ENCODE measurements around the gene CDKN1C. TPM values are rescaled to one million over a fixed set of nuclear protein-coding genes. Genes with fewer than 3 reads are reported as not detected.

CDKN1C gene
- total RNA-seq (198 TPM), polyA plus RNA-seq (ENCODE audit: insufficient read depth in 1 of 8, insufficient read length in 8 of 8, low replicate concordance in 1 of 8) (100 to 1,000 TPM; 170 to 290 (median 199) TPM)
- long read RNA-seq, donor 1, transcript CDKN1C-203 (3 exons, 1,930 nt): minor isoform, 6 of 49 reads
- long read RNA-seq, donor 1, transcript CDKN1C-205 (2 exons, 944 nt): minor isoform, 6 of 49 reads
- long read RNA-seq, donor 1, transcript CDKN1C-204 (4 exons, 1,771 nt): major isoform, 29 of 49 reads
- long read RNA-seq, donor 1, transcript CDKN1C-201 (4 exons, 1,193 nt): minor isoform, 6 of 49 reads
- long read RNA-seq, donor 1, partial matches to known transcripts: 0 of 49 reads
- long read RNA-seq, donor 1, other reads (novel, unspliced or antisense): 0 of 49 reads
- long read RNA-seq, donor 2, partial matches to known transcripts: 0 of 4 reads
- long read RNA-seq, donor 2, other reads (novel, unspliced or antisense): 0 of 4 reads
- long read RNA-seq, donor 3, transcript CDKN1C-204 (4 exons, 1,771 nt): major isoform, 52 of 197 reads
- long read RNA-seq, donor 3, transcript CDKN1C-203 (3 exons, 1,930 nt): minor isoform, 15 of 197 reads
- long read RNA-seq, donor 3, transcript CDKN1C-202 (3 exons, 1,936 nt): minor isoform, 7 of 197 reads
- long read RNA-seq, donor 3, transcript CDKN1C-205 (2 exons, 944 nt): minor isoform, 26 of 197 reads
- long read RNA-seq, donor 3, partial matches to known transcripts: 84 of 197 reads
- long read RNA-seq, donor 3, other reads (novel, unspliced or antisense): 9 of 197 reads
- long read RNA-seq, donor 4, transcript CDKN1C-205 (2 exons, 944 nt): minor isoform, 10 of 189 reads
- long read RNA-seq, donor 4, transcript CDKN1C-203 (3 exons, 1,930 nt): minor isoform, 22 of 189 reads
- long read RNA-seq, donor 4, transcript CDKN1C-204 (4 exons, 1,771 nt): major isoform, 62 of 189 reads
- long read RNA-seq, donor 4, partial matches to known transcripts: 89 of 189 reads
- long read RNA-seq, donor 4, other reads (novel, unspliced or antisense): 0 of 189 reads
- long read RNA-seq, donor 5, transcript CDKN1C-203 (3 exons, 1,930 nt): minor isoform, 42 of 251 reads
- long read RNA-seq, donor 5, transcript CDKN1C-205 (2 exons, 944 nt): minor isoform, 20 of 251 reads
- long read RNA-seq, donor 5, transcript CDKN1C-201 (4 exons, 1,193 nt): minor isoform, 15 of 251 reads
- long read RNA-seq, donor 5, transcript CDKN1C-204 (4 exons, 1,771 nt): major isoform, 138 of 251 reads
- long read RNA-seq, donor 5, partial matches to known transcripts: 10 of 251 reads
- long read RNA-seq, donor 5, other reads (novel, unspliced or antisense): 15 of 251 reads
- long read RNA-seq, donor 6, transcript CDKN1C-205 (2 exons, 944 nt): minor isoform, 25 of 227 reads
- long read RNA-seq, donor 6, transcript CDKN1C-204 (4 exons, 1,771 nt): major isoform, 103 of 227 reads
- long read RNA-seq, donor 6, transcript CDKN1C-201 (4 exons, 1,193 nt): minor isoform, 13 of 227 reads
- long read RNA-seq, donor 6, transcript CDKN1C-203 (3 exons, 1,930 nt): minor isoform, 54 of 227 reads
- long read RNA-seq, donor 6, partial matches to known transcripts: 8 of 227 reads
- long read RNA-seq, donor 6, other reads (novel, unspliced or antisense): 16 of 227 reads
- long read RNA-seq, donor 7, transcript CDKN1C-205 (2 exons, 944 nt): minor isoform, 14 of 126 reads
- long read RNA-seq, donor 7, transcript CDKN1C-204 (4 exons, 1,771 nt): major isoform, 65 of 126 reads
- long read RNA-seq, donor 7, transcript CDKN1C-201 (4 exons, 1,193 nt): minor isoform, 11 of 126 reads
- long read RNA-seq, donor 7, transcript CDKN1C-203 (3 exons, 1,930 nt): minor isoform, 29 of 126 reads
- long read RNA-seq, donor 7, partial matches to known transcripts: 7 of 126 reads
- long read RNA-seq, donor 7, other reads (novel, unspliced or antisense): 0 of 126 reads
- long read RNA-seq, donor 8, transcript CDKN1C-204 (4 exons, 1,771 nt): major isoform, 33 of 79 reads
- long read RNA-seq, donor 8, transcript CDKN1C-203 (3 exons, 1,930 nt): minor isoform, 10 of 79 reads
- long read RNA-seq, donor 8, transcript CDKN1C-205 (2 exons, 944 nt): minor isoform, 18 of 79 reads
- long read RNA-seq, donor 8, partial matches to known transcripts: 12 of 79 reads
- long read RNA-seq, donor 8, other reads (novel, unspliced or antisense): 0 of 79 reads
- long read RNA-seq, donor 9, transcript CDKN1C-203 (3 exons, 1,930 nt): minor isoform, 25 of 257 reads
- long read RNA-seq, donor 9, transcript CDKN1C-201 (4 exons, 1,193 nt): minor isoform, 5 of 257 reads
- long read RNA-seq, donor 9, transcript CDKN1C-204 (4 exons, 1,771 nt): major isoform, 44 of 257 reads
- long read RNA-seq, donor 9, transcript CDKN1C-205 (2 exons, 944 nt): minor isoform, 20 of 257 reads
- long read RNA-seq, donor 9, partial matches to known transcripts: 159 of 257 reads
- long read RNA-seq, donor 9, other reads (novel, unspliced or antisense): 0 of 257 reads
- long read RNA-seq, donor 10, transcript CDKN1C-201 (4 exons, 1,193 nt): minor isoform, 6 of 152 reads
- long read RNA-seq, donor 10, transcript CDKN1C-205 (2 exons, 944 nt): minor isoform, 28 of 152 reads
- long read RNA-seq, donor 10, transcript CDKN1C-203 (3 exons, 1,930 nt): minor isoform, 28 of 152 reads
- long read RNA-seq, donor 10, transcript CDKN1C-204 (4 exons, 1,771 nt): major isoform, 70 of 152 reads
- long read RNA-seq, donor 10, partial matches to known transcripts: 16 of 152 reads
- long read RNA-seq, donor 10, other reads (novel, unspliced or antisense): 0 of 152 reads
- long read RNA-seq, donor 11, transcript CDKN1C-203 (3 exons, 1,930 nt): minor isoform, 28 of 268 reads
- long read RNA-seq, donor 11, transcript CDKN1C-204 (4 exons, 1,771 nt): major isoform, 58 of 268 reads
- long read RNA-seq, donor 11, transcript CDKN1C-205 (2 exons, 944 nt): minor isoform, 21 of 268 reads
- long read RNA-seq, donor 11, partial matches to known transcripts: 154 of 268 reads
- long read RNA-seq, donor 11, other reads (novel, unspliced or antisense): 0 of 268 reads

DNA sequence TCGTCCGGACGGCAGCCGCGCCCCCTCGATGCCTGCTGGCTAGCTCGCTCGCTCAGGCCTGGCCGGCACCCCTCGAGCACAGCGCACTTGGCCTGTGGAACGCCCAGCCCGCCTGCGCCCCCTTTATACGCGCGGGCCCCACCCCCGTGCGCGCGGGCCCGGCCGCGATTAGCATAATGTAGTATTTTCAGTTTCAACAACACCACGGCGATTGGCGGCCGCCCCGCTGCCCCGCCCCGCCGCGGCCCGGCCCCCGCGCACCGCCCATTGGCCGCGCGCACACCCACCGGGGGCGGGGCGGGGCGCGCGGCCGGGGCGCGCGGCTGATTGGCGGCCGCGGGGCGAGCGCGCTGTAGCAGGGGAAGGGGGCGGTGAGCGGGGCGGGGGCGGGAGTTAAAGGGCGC lies at the start of gene CDKN1C:
CDKN1C (minus strand) TSS at position 98 of the 404 bp plus-strand sequence. CDS start 319 bp downstream, outside the sequence.
- H3K4me3 ChIP-seq (ENCODE audit: low read length): peak within 1 kb of the TSS; percentile 76
- H3K4me1 ChIP-seq (ENCODE audit: control insufficient read depth, insufficient read depth, low read length): peaks cover 62% of the 10 kb centered on the region
- WGBS (ENCODE audit: insufficient coverage): 0% methylated on average over 27 of the region's 61 CpGs
- no peaks in the 10 kb centered on the region for H3K9me3 ChIP-seq (replicated peaks; ENCODE audit: control insufficient read depth, low read depth, low read length)
- peaks cover 10% of the 10 kb centered on the region for H3K36me3 ChIP-seq (ENCODE audit: control insufficient read depth, insufficient read depth, low read length)
- DNase-seq: peak; percentile 97
- peak within 1 kb of the TSS; percentile 82 for H3K27ac ChIP-seq (ENCODE audit: low read length)
- H3K27me3 ChIP-seq (ENCODE audit: control insufficient read depth, insufficient read depth, low read length): peaks cover 2% of the 10 kb centered on the region

DNA sequence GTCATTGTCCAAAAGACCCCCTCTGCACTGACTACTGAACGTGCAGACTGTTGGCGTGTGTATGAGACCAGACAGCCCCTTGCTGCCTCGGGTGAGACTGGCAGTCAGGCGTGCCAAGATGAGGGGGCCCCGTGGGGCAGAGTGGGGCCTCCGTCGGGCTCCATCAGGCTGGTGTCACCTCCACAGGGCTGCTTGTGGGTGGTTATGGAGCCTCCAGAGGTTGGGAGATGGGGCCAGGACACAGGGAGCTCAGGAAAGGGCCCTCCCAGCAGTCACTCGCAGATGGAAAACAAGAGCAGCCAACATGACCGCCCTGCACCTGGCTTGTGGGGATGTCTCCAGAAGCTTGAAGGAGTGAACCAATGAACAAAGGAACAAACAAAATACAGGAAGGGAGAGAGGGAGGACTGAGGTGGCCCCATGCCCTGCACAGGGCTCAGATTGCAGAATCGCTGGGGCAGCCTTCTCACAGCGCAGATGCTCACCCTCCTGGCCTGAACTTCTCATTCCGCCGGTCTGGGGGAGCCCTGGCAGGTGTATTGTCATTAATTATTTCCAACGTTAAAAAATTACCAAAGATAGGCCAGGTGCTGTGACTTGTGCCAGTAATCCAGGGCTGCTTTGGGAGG lies 49.1 kb upstream of the CDKN1C start:
- peaks cover 28% of the 10 kb centered on the region for H3K27me3 ChIP-seq (ENCODE audit: control insufficient read depth, insufficient read depth, low read length)
- DNase-seq: no peak
- WGBS (ENCODE audit: insufficient coverage): 69% methylated on average over 8 of the region's 14 CpGs

DNA sequence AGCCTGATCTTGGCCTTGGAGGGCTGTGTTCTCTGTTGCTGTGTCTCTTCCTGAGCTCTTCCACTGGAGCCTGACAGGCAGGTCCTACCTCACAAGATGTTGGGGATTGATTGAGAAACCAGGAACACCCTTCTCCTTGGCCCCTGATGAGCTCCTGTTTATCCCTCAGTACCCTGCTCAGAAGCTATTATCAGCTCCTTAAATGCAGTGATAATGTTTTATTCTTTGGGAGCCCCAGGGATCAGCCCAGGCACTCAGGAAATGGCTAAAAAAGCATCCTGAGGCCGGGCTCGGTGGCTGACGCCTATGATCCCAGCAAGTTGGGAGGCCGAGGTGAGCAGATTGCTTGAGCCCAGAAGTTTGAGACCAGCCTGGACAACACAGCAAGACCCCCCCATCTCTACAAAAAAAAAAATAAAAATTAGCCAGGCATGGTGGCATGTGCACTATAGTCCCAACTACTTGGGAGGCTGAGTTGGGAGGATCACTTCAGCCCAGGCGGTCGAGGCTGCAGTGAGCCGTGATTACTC lies 48.5 kb upstream of the CDKN1C start:
- Histone ChIP-seq H3K9me3 (replicated peaks; ENCODE audit: control insufficient read depth, low read depth, low read length) (peaks cover 14% of the 10 kb centered on the region), H3K27me3 (ENCODE audit: control insufficient read depth, insufficient read depth, low read length) (peaks cover 34% of the 10 kb centered on the region), H3K36me3 (ENCODE audit: control insufficient read depth, insufficient read depth, low read length) (no peaks in the 10 kb centered on the region), H3K4me3 (ENCODE audit: low read length) (no peak overlapping the region), H3K27ac (ENCODE audit: low read length) (no peak overlapping the region), H3K4me1 (ENCODE audit: control insufficient read depth, insufficient read depth, low read length) (peaks cover 19% of the 10 kb centered on the region)
- WGBS (ENCODE audit: insufficient coverage): 71% methylated on average over 6 of the region's 7 CpGs
- DNase-seq: no peak

More for the DNA sequence above, 49.1 kb upstream of the CDKN1C start:
- Histone ChIP-seq H3K4me3 (ENCODE audit: low read length) (no peak overlapping the region), H3K4me1 (ENCODE audit: control insufficient read depth, insufficient read depth, low read length) (peaks cover 16% of the 10 kb centered on the region), H3K36me3 (ENCODE audit: control insufficient read depth, insufficient read depth, low read length) (no peaks in the 10 kb centered on the region), H3K27ac (ENCODE audit: low read length) (no peak overlapping the region), H3K9me3 (replicated peaks; ENCODE audit: control insufficient read depth, low read depth, low read length) (peaks cover 14% of the 10 kb centered on the region)

DNA sequence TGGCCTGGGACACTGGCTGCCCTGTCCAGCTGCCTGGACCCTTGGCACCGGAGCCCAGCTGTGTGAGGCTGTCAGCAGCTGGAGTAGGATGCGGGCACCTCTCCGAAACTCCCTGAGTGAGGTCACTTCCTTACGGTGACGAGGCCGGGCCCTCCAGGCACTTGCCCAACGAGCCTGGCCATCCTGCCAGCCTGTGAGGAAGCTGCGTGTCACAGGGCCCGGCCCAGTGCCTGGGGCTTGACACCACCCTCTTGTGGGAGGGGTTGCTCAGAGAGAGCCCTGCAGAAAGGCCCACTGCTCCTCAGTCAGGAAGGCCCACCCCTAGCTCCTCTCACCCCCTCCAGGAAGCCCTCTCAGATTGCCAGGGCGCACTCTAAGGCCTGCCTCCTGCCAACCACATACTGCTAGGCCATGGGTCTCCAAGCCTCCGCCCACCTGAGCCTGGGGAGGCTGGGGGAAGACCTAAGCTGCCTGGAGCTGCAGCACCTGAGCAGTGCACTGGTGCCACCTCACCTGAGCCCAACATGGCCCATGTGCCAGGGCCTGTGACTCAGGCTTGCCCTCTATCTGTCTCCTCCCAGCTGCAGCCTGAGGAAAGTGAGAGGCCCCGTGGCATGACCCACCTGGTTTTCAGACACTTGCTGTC lies 47.9 kb upstream of the CDKN1C start:
- 23% methylated on average over 10 of the region's 12 CpGs for WGBS (ENCODE audit: insufficient coverage)
- H3K36me3 ChIP-seq (ENCODE audit: control insufficient read depth, insufficient read depth, low read length): no peaks in the 10 kb centered on the region
- no peak overlapping the region for H3K27ac ChIP-seq (ENCODE audit: low read length)
- H3K27me3 ChIP-seq (ENCODE audit: control insufficient read depth, insufficient read depth, low read length): peaks cover 40% of the 10 kb centered on the region
- no peak overlapping the region for H3K4me3 ChIP-seq (ENCODE audit: low read length)
- H3K9me3 ChIP-seq (replicated peaks; ENCODE audit: control insufficient read depth, low read depth, low read length): peaks cover 8% of the 10 kb centered on the region
- peaks cover 23% of the 10 kb centered on the region for H3K4me1 ChIP-seq (ENCODE audit: control insufficient read depth, insufficient read depth, low read length)
- DNase-seq: peak; percentile 69

DNA sequence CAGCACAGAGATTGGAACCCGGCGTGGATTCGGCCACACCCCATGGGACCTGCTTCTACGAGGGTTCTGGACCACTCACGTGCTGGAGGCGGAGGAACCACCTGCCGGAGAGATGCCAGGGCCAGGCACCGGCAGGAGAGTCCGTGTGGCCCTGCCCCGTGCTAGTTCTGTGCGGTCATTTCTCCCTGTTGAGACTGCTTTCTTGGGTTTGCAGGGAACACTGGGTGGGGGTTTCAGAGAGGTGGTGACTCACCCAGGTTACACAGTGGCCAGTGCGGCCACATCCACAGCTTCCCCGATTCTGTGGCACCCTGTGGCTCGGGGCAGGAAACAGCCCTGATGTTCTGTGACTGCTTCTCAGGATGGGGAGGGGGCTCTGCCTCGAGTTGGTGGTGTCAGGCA lies 47.3 kb upstream of the CDKN1C start:
- no peak for DNase-seq
- H3K9me3 ChIP-seq (replicated peaks; ENCODE audit: control insufficient read depth, low read depth, low read length): peaks cover 6% of the 10 kb centered on the region
- no peak overlapping the region for H3K4me3 ChIP-seq (ENCODE audit: low read length)
- no peak overlapping the region for H3K27ac ChIP-seq (ENCODE audit: low read length)
- H3K36me3 ChIP-seq (ENCODE audit: control insufficient read depth, insufficient read depth, low read length): no peaks in the 10 kb centered on the region
- WGBS (ENCODE audit: insufficient coverage): 57% methylated on average over 13 of the region's 15 CpGs
- H3K27me3 ChIP-seq (ENCODE audit: control insufficient read depth, insufficient read depth, low read length): peaks cover 46% of the 10 kb centered on the region
- H3K4me1 ChIP-seq (ENCODE audit: control insufficient read depth, insufficient read depth, low read length): peaks cover 29% of the 10 kb centered on the region

DNA sequence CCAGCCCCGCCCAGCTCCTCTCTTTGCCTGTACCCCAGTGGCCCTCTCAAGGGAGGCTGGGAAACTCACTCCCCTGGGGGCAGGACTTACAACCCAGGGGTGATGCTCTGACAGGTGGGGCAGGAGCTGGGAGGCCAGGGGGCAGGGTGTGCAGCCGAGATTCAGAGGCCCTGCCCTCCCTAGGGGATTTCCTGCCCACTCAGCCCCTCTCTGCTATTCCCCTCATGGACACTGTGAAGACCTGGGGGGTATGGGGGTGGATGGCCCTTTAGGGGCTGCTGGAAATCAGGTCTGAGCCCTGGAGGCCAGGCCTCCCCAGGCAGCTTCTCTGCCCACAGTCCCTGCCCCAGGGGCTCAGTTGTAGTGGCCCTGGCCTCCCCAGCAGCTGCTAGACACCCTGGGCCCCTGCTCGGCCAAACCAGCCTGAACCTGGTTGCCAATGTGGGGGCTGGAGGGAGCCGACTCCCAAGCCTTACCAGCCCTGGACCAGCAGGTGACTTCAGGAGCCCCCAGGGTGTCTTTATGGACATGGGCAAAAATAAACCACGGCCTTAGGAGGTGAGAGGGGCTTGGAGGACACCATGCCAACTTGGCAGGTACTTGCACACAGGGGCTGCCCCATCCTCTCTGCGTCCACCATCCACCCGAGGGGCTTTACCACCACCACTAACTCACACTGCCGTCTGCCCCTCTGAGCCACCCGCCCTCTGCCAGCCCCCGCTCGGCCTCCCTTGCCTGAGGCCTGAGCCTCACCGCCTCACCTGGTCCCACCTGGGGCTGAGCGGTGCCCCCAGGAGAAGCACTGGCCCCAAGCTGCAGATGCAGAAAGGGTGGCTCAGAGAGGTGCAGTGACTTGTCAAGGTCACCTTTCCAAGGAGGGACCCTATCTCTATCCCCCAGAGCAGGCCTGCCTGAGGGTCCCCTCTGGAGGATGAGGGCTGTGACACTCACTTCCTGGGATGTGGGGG lies 46.5 kb upstream of the CDKN1C start:
- Histone ChIP-seq H3K4me1 (ENCODE audit: control insufficient read depth, insufficient read depth, low read length) (peaks cover 31% of the 10 kb centered on the region), H3K9me3 (replicated peaks; ENCODE audit: control insufficient read depth, low read depth, low read length) (no peaks in the 10 kb centered on the region), H3K4me3 (ENCODE audit: low read length) (no peak overlapping the region), H3K27ac (ENCODE audit: low read length) (no peak overlapping the region), H3K36me3 (ENCODE audit: control insufficient read depth, insufficient read depth, low read length) (no peaks in the 10 kb centered on the region), H3K27me3 (ENCODE audit: control insufficient read depth, insufficient read depth, low read length) (peaks cover 54% of the 10 kb centered on the region)
- no peak for DNase-seq
- WGBS (ENCODE audit: insufficient coverage): 73% methylated on average over 9 of the region's 13 CpGs
